Activated CD4-positive, alpha-beta T cell treated with anti-CD3 and anti-CD28 coated beads for 48 hours (primary cell): ENCODE results near the gene TOP1.

Experiments used
- DNase-seq: peaks from one replicate; pipeline ENCODE4 v3.0.0-alpha.2; 2020

The TOP1 gene

GRCh38 chr20:41038149-41038877 is 9.7 kb downstream of the TOP1 start:
- DNase-seq, result no peak

GRCh38 chr20:41038878-41039404 is 10.3 kb downstream of the TOP1 start:
- DNase-seq, result no peak

GRCh38 chr20:41040855-41041254 is 12.2 kb downstream of the TOP1 start:
- DNase-seq, result no peak

- DNase-seq, result no peak
Observed at GRCh38 chr20:41041693-41042092, 13.1 kb downstream of the TOP1 start.

- DNase-seq, result no peak
Observed at GRCh38 chr20:41044409-41045062, 15.9 kb downstream of the TOP1 start.

- no peak for DNase-seq
Observed at GRCh38 chr20:41045671-41046070, 17.0 kb downstream of the TOP1 start.

- DNase-seq, result no peak
Observed at GRCh38 chr20:41046716-41047115, 18.1 kb downstream of the TOP1 start.

GRCh38 chr20:41047279-41047974 is 18.8 kb downstream of the TOP1 start:
- DNase-seq, result no peak

GRCh38 chr20:41047975-41048305 is 19.3 kb downstream of the TOP1 start:
- no peak for DNase-seq

- DNase-seq, result no peak
Observed at GRCh38 chr20:41048461-41049301, 20.1 kb downstream of the TOP1 start.

- DNase-seq, result no peak
Observed at GRCh38 chr20:41049451-41049850, 20.8 kb downstream of the TOP1 start.

- no peak for DNase-seq
Observed at GRCh38 chr20:41050361-41051008, 21.9 kb downstream of the TOP1 start.

GRCh38 chr20:41051009-41051825 is 22.6 kb downstream of the TOP1 start:
- DNase-seq, result no peak

GRCh38 chr20:41052742-41053419 is 24.3 kb downstream of the TOP1 start:
- no peak for DNase-seq

- peak; percentile 11 for DNase-seq
Observed at GRCh38 chr20:41054070-41054846, 25.6 kb downstream of the TOP1 start.

- no peak for DNase-seq
Observed at GRCh38 chr20:41054847-41055230, 26.2 kb downstream of the TOP1 start.

GRCh38 chr20:41055679-41056078 is 27.1 kb downstream of the TOP1 start:
- DNase-seq, result no peak

- DNase-seq, result peak; percentile 43
Observed at GRCh38 chr20:41057999-41058673, 29.5 kb downstream of the TOP1 start.
